Left ventricle myocardium inferior (tissue), 1 donor: ENCODE measurements around the gene ELP6. TPM values are rescaled to one million over a fixed set of nuclear protein-coding genes. Genes with fewer than 3 reads are reported as not detected.
"Not testable (repeated sequence)": the region's sequence is repeated elsewhere in the genome, so short reads cannot be mapped to it uniquely, and the experiment has no call there.

Experiments used
- DNase-seq: peaks from one replicate; pipeline ENCODE4 v3.0.0-alpha.2; 2020
- H3K27ac ChIP-seq: fragments of 200-600 bp; replicated peaks from 2 replicates; pipeline ENCODE4 v1.8.0; 2021
- H3K27me3 ChIP-seq: fragments of 200-600 bp; 2 replicates; pipeline ENCODE4 v1.8.0; 2021; ENCODE audit warnings: low read depth
- H3K36me3 ChIP-seq: fragments of 200-600 bp; 2 replicates; pipeline ENCODE4 v1.8.0; 2021
- H3K4me1 ChIP-seq: fragments of 200-600 bp; 2 replicates; pipeline ENCODE4 v1.8.0; 2021
- H3K4me3 ChIP-seq: fragments of 200-600 bp; 2 replicates; pipeline ENCODE4 v1.8.0; 2021; ENCODE audit warnings: mild to moderate bottlenecking, moderate library complexity
- H3K9me3 ChIP-seq: fragments of 200-600 bp; replicated peaks from 2 replicates; pipeline ENCODE4 v1.8.0; 2021
- CTCF ChIP-seq: fragments of 200-600 bp; IDR thresholded peaks from 2 replicates; pipeline ENCODE4 v1.8.0; 2021; ENCODE audit warnings: antibody characterized with exemption, mild to moderate bottlenecking, borderline replicate concordance
- intact Hi-C: fragments of 100-400 bp; cut with micrococcal nuclease; formaldehyde crosslinking; loops from one replicate; pipeline ENCODE4 v1.11.0; 2022
- total RNA-seq: library from RNA; stranded (reverse); fragmentation: NEBNext Ultra II Directional; extraction: Animal tissue kit (Norgen Biotek cat#: 25700); gene quantifications from one replicate; pipeline ENCODE4 v1.2.1, GENCODE V29; 2021
- donor health status: DM: no; HTN: yes; CAD: no; lungs with severe emphysema.

Gene ELP6
- total RNA-seq, 1 donor from 2014 or later = 20.4 TPM

GRCh38 chr3:47520756-47521155, 7.2 kb upstream of the ELP6 start:
- Histone ChIP-seq H3K4me3 (no peak overlapping the region), H3K9me3 (no peaks in the 10 kb centered on the region), H3K27me3 (no peaks in the 10 kb centered on the region), H3K4me1 (peaks cover 4% of the 10 kb centered on the region), H3K27ac (no peak overlapping the region), H3K36me3 (no peaks in the 10 kb centered on the region)
- intact Hi-C loops = loop anchor here (5.0 kb wide), 1 partner anchor 267 kb away; no protein-coding TSS in a partner anchor
- no peak for TF ChIP-seq CTCF
- DNase-seq = no peak

- intact Hi-C loops = no loop called here
Observed at GRCh38 chr3:47517937-47518336, 4.4 kb upstream of the ELP6 start.

GRCh38 chr3:47515864-47516319, 2.4 kb upstream of the ELP6 start:
- Histone ChIP-seq H3K9me3 (no peaks in the 10 kb centered on the region), H3K4me3 (no peak overlapping the region), H3K36me3 (no peaks in the 10 kb centered on the region), H3K27ac (no peak overlapping the region), H3K27me3 (no peaks in the 10 kb centered on the region), H3K4me1 (peaks cover 17% of the 10 kb centered on the region)
- intact Hi-C loops = no loop called here
- no peak for TF ChIP-seq CTCF
- no peak for DNase-seq

More at GRCh38 chr3:47517937-47518336, 4.4 kb upstream of the ELP6 start:
- no peak for TF ChIP-seq CTCF
- H3K4me3 ChIP-seq = no peak overlapping the region
- H3K36me3 ChIP-seq = no peaks in the 10 kb centered on the region
- H3K9me3 ChIP-seq = no peaks in the 10 kb centered on the region
- DNase-seq = no peak
- no peaks in the 10 kb centered on the region for H3K27me3 ChIP-seq
- H3K27ac ChIP-seq = no peak overlapping the region
- peaks cover 7% of the 10 kb centered on the region for H3K4me1 ChIP-seq

- no peak overlapping the region for H3K27ac ChIP-seq
- DNase-seq = no peak
- H3K4me3 ChIP-seq = no peak overlapping the region
- TF ChIP-seq CTCF = no peak
- no peaks in the 10 kb centered on the region for H3K9me3 ChIP-seq
- no peaks in the 10 kb centered on the region for H3K27me3 ChIP-seq
- peaks cover 1% of the 10 kb centered on the region for H3K36me3 ChIP-seq
- peaks cover 17% of the 10 kb centered on the region for H3K4me1 ChIP-seq
- intact Hi-C loops = no loop called here
Observed at GRCh38 chr3:47515100-47515499, 1.6 kb upstream of the ELP6 start.

GRCh38 chr3:47512416-47513124, 942 bp downstream of the ELP6 start:
- H3K4me1 ChIP-seq = peaks cover 17% of the 10 kb centered on the region
- DNase-seq = no peak
- H3K4me3 ChIP-seq = peak overlapping the region; percentile 80
- H3K9me3 ChIP-seq = no peaks in the 10 kb centered on the region
- no peak for TF ChIP-seq CTCF
- H3K36me3 ChIP-seq = peaks cover 23% of the 10 kb centered on the region
- H3K27ac ChIP-seq = peak overlapping the region; percentile 95
- intact Hi-C loops = no loop called here
- no peaks in the 10 kb centered on the region for H3K27me3 ChIP-seq

GRCh38 chr3:47505267-47505666, 8.2 kb downstream of the ELP6 start:
- H3K4me1 ChIP-seq, H3K27me3 ChIP-seq, H3K9me3 ChIP-seq, H3K4me3 ChIP-seq, DNase-seq, H3K27ac ChIP-seq, intact Hi-C loops: not testable (repeated sequence)
- peaks cover 82% of the 10 kb centered on the region for H3K36me3 ChIP-seq
